CD4-positive, alpha-beta T cell treated with Interleukin-6 for 4 hours (primary cell): ENCODE data around the gene MAGOHB.

Source experiments
- DNase-seq: peaks from one replicate; pipeline ENCODE4 v3.0.0-alpha.2; 2020; ENCODE audit warnings: mixed read lengths

The MAGOHB gene

GRCh38 chr12:10554228-10554755, 59.1 kb downstream of the MAGOHB start:
- DNase-seq = no peak
